H1 (cell line): ENCODE data around the gene CCDC88A. TPM values are rescaled to one million over a fixed set of nuclear protein-coding genes. Genes with fewer than 3 reads are reported as not detected.

Experiments used
- ATF2 ChIP-seq: IDR thresholded peaks from 2 replicates; pipeline ENCODE4 v1.6.1; 2012; ENCODE audit warnings: low read length, inconsistent platforms
- BACH1 ChIP-seq: IDR thresholded peaks from 2 replicates; pipeline ENCODE4 v1.6.1; 2012; ENCODE audit warnings: low read length, improper control_type of control experiment
- CREB1 ChIP-seq: IDR thresholded peaks from 2 replicates; pipeline ENCODE4 v1.6.1; 2012; ENCODE audit warnings: inconsistent platforms
- CTBP2 ChIP-seq: IDR thresholded peaks from 2 replicates; pipeline ENCODE4 v1.7.0; 2011; ENCODE audit warnings: borderline replicate concordance, mild to moderate bottlenecking, moderate library complexity, mixed read lengths, low read length; ENCODE audit not compliant: insufficient read depth, insufficient read length
- EGR1 ChIP-seq: IDR thresholded peaks from 2 replicates; pipeline ENCODE4 v1.6.1; 2011; ENCODE audit warnings: low read depth, low read length, borderline replicate concordance
- GABPA ChIP-seq: IDR thresholded peaks from 2 replicates; pipeline ENCODE4 v1.6.1; 2011; ENCODE audit warnings: mild to moderate bottlenecking, low read length, moderate library complexity, borderline replicate concordance; ENCODE audit not compliant: insufficient read depth
- HDAC2 ChIP-seq, 2 experiments: fragments of 300-600 bp in 1 of 2; sonication (generic) in 1 of 2; IDR thresholded peaks; 2 replicates each; pipeline ENCODE4 v1.6.1; 2011 to 2012; ENCODE audit warnings: low read depth in 2 of 2, low read length in 2 of 2, mild to moderate bottlenecking in 2 of 2, moderate library complexity in 2 of 2, borderline replicate concordance in 1 of 2, inconsistent platforms in 1 of 2
- KDM4A ChIP-seq: IDR thresholded peaks from one replicate; pipeline ENCODE4 v1.7.1; 2012; ENCODE audit warnings: low read depth, mild to moderate bottlenecking, moderate library complexity, low read length, inconsistent platforms; ENCODE audit not compliant: severe bottlenecking
- MAX ChIP-seq: IDR thresholded peaks from 2 replicates; pipeline ENCODE4 v1.6.1; 2012; ENCODE audit warnings: inconsistent platforms
- NANOG ChIP-seq: IDR thresholded peaks from 2 replicates; pipeline ENCODE4 v1.6.1; 2011; ENCODE audit warnings: low read length, low read depth, mild to moderate bottlenecking, inconsistent platforms; ENCODE audit not compliant: insufficient read depth, poor library complexity, severe bottlenecking
- PHF8 ChIP-seq: fragments of 200-600 bp; sonication (generic); conservative IDR thresholded peaks from 2 replicates; pipeline ENCODE4 v1.7.1; 2012; ENCODE audit warnings: low read depth, mild to moderate bottlenecking, inconsistent platforms, low read length, moderate library complexity
- POLR2AphosphoS5 ChIP-seq: IDR thresholded peaks from 2 replicates; pipeline ENCODE4 v1.6.1; 2011; ENCODE audit warnings: low read depth, low read length
- RAD21 ChIP-seq, 2 experiments: IDR thresholded peaks in 1 of 2; conservative IDR thresholded peaks in 1 of 2; 2 replicates each; pipeline ENCODE4 v1.6.1; 2011; ENCODE audit warnings: low read depth in 2 of 2, low read length in 2 of 2, improper control_type of control experiment in 1 of 2, inconsistent platforms in 1 of 2, mild to moderate bottlenecking in 1 of 2, moderate library complexity in 1 of 2
- SIX5 ChIP-seq: IDR thresholded peaks from 2 replicates; pipeline ENCODE4 v1.6.1; 2011; ENCODE audit warnings: mild to moderate bottlenecking, low read depth, low read length
- SRF ChIP-seq: IDR thresholded peaks from 2 replicates; pipeline ENCODE4 v1.6.1; 2011; ENCODE audit warnings: mild to moderate bottlenecking, low read depth, low read length, moderate library complexity
- TAF1 ChIP-seq: IDR thresholded peaks from 2 replicates; pipeline ENCODE4 v1.6.1; 2011; ENCODE audit warnings: mild to moderate bottlenecking, low read depth, low read length
- TAF7 ChIP-seq: optimal IDR thresholded peaks from 2 replicates; pipeline ENCODE3; 2011; ENCODE audit warnings: low read depth, mild to moderate bottlenecking, inconsistent platforms, low read length, moderate library complexity, borderline replicate concordance
- TCF12 ChIP-seq: IDR thresholded peaks from 2 replicates; pipeline ENCODE4 v1.6.1; 2011; ENCODE audit warnings: low read depth, mild to moderate bottlenecking, low read length
- TEAD4 ChIP-seq: IDR thresholded peaks from 2 replicates; pipeline ENCODE4 v1.6.1; 2012; ENCODE audit warnings: low read depth, low read length, inconsistent platforms, mixed read lengths
- polyA plus RNA-seq, 7 experiments: library from polyadenylated mRNA; depleted of rRNA in 3 of 7; stranded (reverse) in 5 of 7; unstranded in 2 of 7; fragments of >200 nt in 5 of 7; fragments of 200-250 nt in 2 of 7; gene quantifications; 1 replicate in 5 of 7; 2 replicates in 1 of 7; 4 replicates in 1 of 7; pipeline versions ENCODE4 v1.2.1 to v1.2.3, GENCODE V29; 2011 to 2013; ENCODE audit warnings: missing spikeins in 2 of 7, mixed read lengths in 2 of 7
- total RNA-seq: library from RNA; stranded (reverse); fragmentation: NEBNext Ultra II Directional; extraction: Animal tissue kit (Norgen Biotek cat#: 25700); gene quantifications from 2 replicates; pipeline ENCODE4 v1.2.1, GENCODE V29; 2021
- TF ChIP-seq, protein P1 (sequence below): IDR thresholded peaks from 2 replicates; pipeline ENCODE4 v1.6.1; 2012; ENCODE audit warnings: inconsistent platforms

Gene CCDC88A
- total and polyA plus RNA-seq, 2 of the 8 experiments (the other 6 are each of a cell fraction or from before 2014, with no cell fraction given), result 27.0 to 98.0 TPM

GRCh38 chr2:55268907-55269644 lies 150.6 kb downstream of the CCDC88A start, which contains the start of gene MTIF2 (continued):
- TF ChIP-seq KDM4A (peak; percentile 65), NANOG (peak; percentile 36), HDAC2 (IDR thresholded peaks at IDR 0.05; ENCODE audit: borderline replicate concordance in 1 of 2, low read depth in 2 of 2, low read length in 2 of 2) (peak in 1 of 2 experiments; percentile 67; a peak in 1 of 4 replicates), MAX (peak; percentile 69), TEAD4 (peak; percentile 86), BACH1 (0 out of 2 replicates have a peak, but pooled peaks have one; percentile 13), CREB1 (peak; percentile 73), CTBP2 (peak; percentile 60), EGR1 (peak; percentile 76), TCF12 (0 out of 2 replicates have a peak, but pooled peaks have one; percentile 42), TAF1 (peak; percentile 94), SRF (peak; percentile 71), ATF2 (no peak), RAD21 (IDR thresholded peaks at IDR 0.05 in 1 of 2, conservative IDR thresholded peaks at IDR 0.05 in 1 of 2; ENCODE audit: low read depth in 2 of 2, low read length in 2 of 2) (peak; percentile 20 to 29; a peak in 3 of 4 replicates), SIX5 (peak; percentile 30; the same call in 1 of the 2 replicates), GABPA (peak; percentile 100), POLR2AphosphoS5 (peak; percentile 96), TAF7 (peak; percentile 73), PHF8 (peak; percentile 84)
- TF ChIP-seq, protein P1, sequence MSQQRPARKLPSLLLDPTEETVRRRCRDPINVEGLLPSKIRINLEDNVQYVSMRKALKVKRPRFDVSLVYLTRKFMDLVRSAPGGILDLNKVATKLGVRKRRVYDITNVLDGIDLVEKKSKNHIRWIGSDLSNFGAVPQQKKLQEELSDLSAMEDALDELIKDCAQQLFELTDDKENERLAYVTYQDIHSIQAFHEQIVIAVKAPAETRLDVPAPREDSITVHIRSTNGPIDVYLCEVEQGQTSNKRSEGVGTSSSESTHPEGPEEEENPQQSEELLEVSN, result peak; percentile 31
